GM23338 (cell line): ENCODE results near the gene RSU1. TPM values are rescaled to one million over a fixed set of nuclear protein-coding genes. Genes with fewer than 3 reads are reported as not detected.

Experiments
- ATAC-seq: fragments of 200-7000 bp; cut with Tn5 transposase; 3 replicates; pipeline ENCODE4 v1.9.1; 2020
- DNase-seq: peaks from one replicate; pipeline ENCODE4 v3.0.0-alpha.2; 2015; ENCODE audit warnings: low spot score
- H2AFZ ChIP-seq: fragments of 200-600 bp; sonication (generic); 2 replicates; pipeline ENCODE4 v1.8.0; 2016; ENCODE audit warnings: antibody characterized with exemption, mild to moderate bottlenecking, moderate library complexity
- H3F3A ChIP-seq: fragments of 200-600 bp; sonication (generic); replicated peaks from 2 replicates; pipeline ENCODE4 v1.8.0; 2017; ENCODE audit warnings: antibody characterized with exemption, mixed run types, low read depth
- H3K27ac ChIP-seq: fragments of 200-600 bp; sonication (generic); 2 replicates; pipeline ENCODE4 v1.6.1; 2016; ENCODE audit warnings: low read depth
- H3K27me3 ChIP-seq: fragments of 200-600 bp; sonication (generic); 2 replicates; pipeline ENCODE4 v1.8.0; 2016; ENCODE audit warnings: mild to moderate bottlenecking, mixed run types, moderate library complexity; ENCODE audit not compliant: insufficient read depth
- H3K36me3 ChIP-seq: fragments of 200-600 bp; sonication (generic); 2 replicates; pipeline ENCODE4 v1.8.0; 2016; ENCODE audit warnings: mild to moderate bottlenecking; ENCODE audit not compliant: insufficient read depth
- H3K4me1 ChIP-seq: fragments of 200-600 bp; sonication (generic); 2 replicates; pipeline ENCODE4 v1.8.0; 2016; ENCODE audit warnings: mild to moderate bottlenecking, moderate library complexity; ENCODE audit not compliant: insufficient read depth
- H3K4me2 ChIP-seq: fragments of 200-600 bp; sonication (generic); 2 replicates; pipeline ENCODE4 v1.7.1; 2017; ENCODE audit warnings: mixed run types
- H3K4me3 ChIP-seq: fragments of 200-600 bp; sonication (generic); 2 replicates; pipeline ENCODE4 v1.6.1; 2016; ENCODE audit warnings: mixed run types
- H3K79me2 ChIP-seq: fragments of 200-600 bp; sonication (generic); replicated peaks from 2 replicates; pipeline ENCODE4 v1.8.0; 2017; ENCODE audit warnings: mild to moderate bottlenecking; ENCODE audit not compliant: insufficient read depth
- H3K9me2 ChIP-seq: fragments of 200-600 bp; sonication (generic); 2 replicates; pipeline ENCODE4 v1.8.0; 2017; ENCODE audit not compliant: insufficient read depth
- H4K20me1 ChIP-seq: fragments of 200-600 bp; sonication (generic); replicated peaks from 2 replicates; pipeline ENCODE4 v1.8.0; 2017; ENCODE audit warnings: mild to moderate bottlenecking; ENCODE audit not compliant: insufficient read depth
- H3K27ac Mint-ChIP-seq: 2 replicates; pipeline ENCODE4 v1.8.0; 2020; ENCODE audit warnings: inconsistent platforms, mild to moderate bottlenecking, moderate library complexity, mixed read lengths
- H3K27me3 Mint-ChIP-seq: 3 replicates; pipeline ENCODE4 v1.8.0; 2022; ENCODE audit warnings: low read depth, mild to moderate bottlenecking, moderate library complexity, mixed read lengths, inconsistent platforms; ENCODE audit not compliant: insufficient read depth, poor library complexity
- H3K36me3 Mint-ChIP-seq: 3 replicates; pipeline ENCODE4 v1.8.0; 2021; ENCODE audit warnings: low read depth, mild to moderate bottlenecking, inconsistent platforms, moderate library complexity, mixed read lengths
- H3K4me1 Mint-ChIP-seq: 3 replicates; pipeline ENCODE4 v1.8.0; 2020; ENCODE audit warnings: mild to moderate bottlenecking, inconsistent platforms, mixed read lengths
- H3K4me3 Mint-ChIP-seq: 3 replicates; pipeline ENCODE4 v1.8.0; 2021; ENCODE audit warnings: moderate library complexity, mild to moderate bottlenecking, inconsistent platforms, mixed read lengths
- H3K9me3 Mint-ChIP-seq: 3 replicates; pipeline ENCODE4 v1.8.0; 2020; ENCODE audit warnings: moderate library complexity, mild to moderate bottlenecking, inconsistent platforms, mixed read lengths
- CREB1 ChIP-seq: fragments of 250-450 bp; sonication (Bioruptor Pico); IDR thresholded peaks from 2 replicates; pipeline ENCODE4 v1.5.0; 2020; ENCODE audit warnings: low read depth, mild to moderate bottlenecking, moderate library complexity
- CTCF ChIP-seq, 2 experiments: fragments of 200-600 bp in 1 of 2; sonication (generic) in 1 of 2; conservative IDR thresholded peaks; 2 replicates each; pipeline versions ENCODE4 v1.5.1 to v1.6.1; 2016 to 2017; ENCODE audit warnings: antibody characterized with exemption in 2 of 2, low read depth in 2 of 2, mild to moderate bottlenecking in 2 of 2, moderate library complexity in 1 of 2
- EZH2 ChIP-seq: fragments of 200-600 bp; sonication (generic); IDR thresholded peaks from one replicate; pipeline ENCODE4 v1.8.0; 2017; ENCODE audit warnings: antibody characterized with exemption, mild to moderate bottlenecking, low read depth; ENCODE audit not compliant: unreplicated experiment
- EZH2phosphoT487 ChIP-seq: fragments of 200-600 bp; sonication (generic); IDR thresholded peaks from one replicate; pipeline ENCODE4 v1.8.1; 2018; ENCODE audit warnings: antibody characterized with exemption; ENCODE audit not compliant: unreplicated experiment
- POLR2AphosphoS5 ChIP-seq: IDR thresholded peaks from 2 replicates; pipeline ENCODE4 v1.6.1; 2016; ENCODE audit warnings: antibody characterized with exemption, low read depth
- REST ChIP-seq: IDR thresholded peaks from one replicate; pipeline ENCODE4 v1.6.1; 2018; ENCODE audit warnings: antibody characterized with exemption; ENCODE audit not compliant: unreplicated experiment
- STAT1 ChIP-seq: IDR thresholded peaks from one replicate; pipeline ENCODE4 v1.6.1; 2016; ENCODE audit warnings: antibody characterized with exemption; ENCODE audit not compliant: unreplicated experiment
- ZNF114 ChIP-seq: fragments of 250-450 bp; sonication (Bioruptor Pico); IDR thresholded peaks from 2 replicates; pipeline ENCODE4 v1.5.0; 2020; ENCODE audit warnings: mild to moderate bottlenecking, moderate library complexity
- ZNF462 ChIP-seq: fragments of 250-450 bp; sonication (Bioruptor Pico); IDR thresholded peaks from 2 replicates; pipeline ENCODE4 v1.5.0; 2020; ENCODE audit warnings: mild to moderate bottlenecking, moderate library complexity
- polyA plus RNA-seq: library from polyadenylated mRNA; unstranded; fragments of >200 nt; fragmentation: Nextera tagmentation; extraction: Ambion mirVana; gene quantifications from 2 replicates; pipeline ENCODE4 v1.2.1, GENCODE V29; 2016
- total RNA-seq: library from RNA; depleted of rRNA; stranded (reverse); fragments of >200 nt; shearing (Covaris generic); gene quantifications from 2 replicates; pipeline ENCODE4 v1.2.3, GENCODE V29; 2014

The RSU1 gene
- total and polyA plus RNA-seq, 2 experiments from 2014 or later, result 62.7 to 96.2 TPM

- no peaks in the 10 kb centered on the region for H3K27me3 ChIP-seq
- Mint-ChIP-seq H3K4me3 (no peak overlapping the region), H3K36me3 (no peaks in the 10 kb centered on the region), H3K27ac (no peak overlapping the region), H3K27me3 (no peaks in the 10 kb centered on the region), H3K4me1 (no peaks in the 10 kb centered on the region), H3K9me3 (no peaks in the 10 kb centered on the region)
- DNase-seq (no peak), ATAC-seq (no peak)
- no peaks in the 10 kb centered on the region for H3K9me2 ChIP-seq
- H3K79me2 ChIP-seq, result no peaks in the 10 kb centered on the region
- H2AFZ ChIP-seq, result no peak overlapping the region
- H3K4me3 ChIP-seq, result no peak overlapping the region
- H3K27ac ChIP-seq, result no peak overlapping the region
- no peaks in the 10 kb centered on the region for H3K4me1 ChIP-seq
- no peaks in the 10 kb centered on the region for H4K20me1 ChIP-seq
- no peak overlapping the region for H3K4me2 ChIP-seq
- H3K36me3 ChIP-seq, result no peaks in the 10 kb centered on the region
- H3F3A ChIP-seq, result no peaks in the 10 kb centered on the region
- TF ChIP-seq STAT1 (no peak), ZNF114 (no peak), REST (no peak), EZH2 (no peak)
Measured at GRCh38 chr10:16653224-16653623, 164.0 kb downstream of the RSU1 start.

GRCh38 chr10:16652154-16652553 lies 165.1 kb downstream of the RSU1 start:
- no peaks in the 10 kb centered on the region for H4K20me1 ChIP-seq
- ATAC-seq, result no peak
- H3K36me3 Mint-ChIP-seq, result no peaks in the 10 kb centered on the region
- no peak for TF ChIP-seq ZNF462 (CRISPR knock-in tag)
- TF ChIP-seq CTCF (conservative IDR thresholded peaks at IDR 0.05; ENCODE audit: low read depth in 2 of 2), result no peak
- no peak for TF ChIP-seq EZH2phosphoT487
- no peak for TF ChIP-seq POLR2AphosphoS5
- no peak for TF ChIP-seq CREB1 (CRISPR knock-in tag)
- TF ChIP-seq STAT1, result no peak

More at GRCh38 chr10:16652154-16652553, 165.1 kb downstream of the RSU1 start:
- no peaks in the 10 kb centered on the region for H3K4me1 Mint-ChIP-seq
- no peaks in the 10 kb centered on the region for H3K27me3 Mint-ChIP-seq
- H3K27ac Mint-ChIP-seq, result no peak overlapping the region
- H3K79me2 ChIP-seq, result no peaks in the 10 kb centered on the region
- no peak overlapping the region for H3K4me3 Mint-ChIP-seq
- H3F3A ChIP-seq, result no peaks in the 10 kb centered on the region
- no peak overlapping the region for H2AFZ ChIP-seq
- no peaks in the 10 kb centered on the region for H3K36me3 ChIP-seq
- H3K4me1 ChIP-seq, result no peaks in the 10 kb centered on the region
- H3K9me3 Mint-ChIP-seq, result no peaks in the 10 kb centered on the region
- H3K27me3 ChIP-seq, result no peaks in the 10 kb centered on the region
- no peak for DNase-seq
- H3K9me2 ChIP-seq, result no peaks in the 10 kb centered on the region
- no peak overlapping the region for H3K27ac ChIP-seq
- H3K4me2 ChIP-seq, result no peak overlapping the region
- H3K4me3 ChIP-seq, result no peak overlapping the region
